Erythroblast (primary cell): ENCODE data around the gene RB1.
"Not testable (repeated sequence)": the region's sequence is repeated elsewhere in the genome, so short reads cannot be mapped to it uniquely, and the experiment has no call there.

ENCODE experiments used
- DNase-seq, 2 experiments: peaks; one replicate each; lab custom pipeline; 2025; lab: John Stamatoyannopoulos, UW
- GATA1 ChIP-seq: IDR thresholded peaks from 2 replicates; pipeline ENCODE4 v1.6.1; 2011; ENCODE audit warnings: low read depth, mild to moderate bottlenecking, control low read depth, low read length, moderate library complexity
- POLR2A ChIP-seq: IDR thresholded peaks from 2 replicates; pipeline ENCODE4 v1.6.1; 2011; ENCODE audit warnings: mild to moderate bottlenecking, low read length

RB1 gene

DNA sequence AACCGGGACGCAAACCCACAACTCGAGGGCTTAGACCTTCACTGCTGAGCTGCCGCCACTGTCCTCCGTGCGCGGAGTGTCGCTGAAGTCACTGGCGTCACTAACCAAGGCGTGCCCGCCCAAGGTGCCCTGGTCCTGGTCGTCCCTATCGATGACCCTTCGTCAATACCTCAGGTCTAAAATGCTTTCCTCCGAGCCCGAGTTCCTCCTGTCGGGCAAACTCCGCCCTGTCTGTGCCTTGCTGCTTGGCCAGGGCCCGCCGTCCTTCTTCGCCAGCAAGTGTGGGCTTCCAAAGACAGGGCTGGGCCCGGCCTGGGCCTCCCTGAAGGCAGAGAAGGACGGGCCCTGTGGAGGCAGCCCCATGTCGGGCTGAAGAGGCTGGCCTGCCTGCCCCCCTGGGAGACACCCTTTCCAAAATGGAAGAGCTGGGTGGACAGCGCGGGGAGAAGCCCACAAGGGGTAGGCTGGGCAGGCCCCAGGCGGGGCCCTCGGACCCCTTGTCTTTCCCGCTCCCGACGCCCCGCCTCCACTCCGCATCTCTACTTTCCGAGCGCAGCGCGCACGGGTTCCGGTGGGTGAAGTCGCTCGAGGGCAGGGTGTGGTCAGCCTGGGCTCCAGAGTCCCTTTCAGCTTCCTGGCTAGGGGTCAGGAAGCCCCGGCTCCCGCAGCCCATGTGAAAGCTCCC lies 13.4 kb downstream of the RB1 start:
- DNase-seq, result peak in 1 of 2 experiments; percentile 13
- TF ChIP-seq GATA1 (no peak), POLR2A (no peak)

DNA sequence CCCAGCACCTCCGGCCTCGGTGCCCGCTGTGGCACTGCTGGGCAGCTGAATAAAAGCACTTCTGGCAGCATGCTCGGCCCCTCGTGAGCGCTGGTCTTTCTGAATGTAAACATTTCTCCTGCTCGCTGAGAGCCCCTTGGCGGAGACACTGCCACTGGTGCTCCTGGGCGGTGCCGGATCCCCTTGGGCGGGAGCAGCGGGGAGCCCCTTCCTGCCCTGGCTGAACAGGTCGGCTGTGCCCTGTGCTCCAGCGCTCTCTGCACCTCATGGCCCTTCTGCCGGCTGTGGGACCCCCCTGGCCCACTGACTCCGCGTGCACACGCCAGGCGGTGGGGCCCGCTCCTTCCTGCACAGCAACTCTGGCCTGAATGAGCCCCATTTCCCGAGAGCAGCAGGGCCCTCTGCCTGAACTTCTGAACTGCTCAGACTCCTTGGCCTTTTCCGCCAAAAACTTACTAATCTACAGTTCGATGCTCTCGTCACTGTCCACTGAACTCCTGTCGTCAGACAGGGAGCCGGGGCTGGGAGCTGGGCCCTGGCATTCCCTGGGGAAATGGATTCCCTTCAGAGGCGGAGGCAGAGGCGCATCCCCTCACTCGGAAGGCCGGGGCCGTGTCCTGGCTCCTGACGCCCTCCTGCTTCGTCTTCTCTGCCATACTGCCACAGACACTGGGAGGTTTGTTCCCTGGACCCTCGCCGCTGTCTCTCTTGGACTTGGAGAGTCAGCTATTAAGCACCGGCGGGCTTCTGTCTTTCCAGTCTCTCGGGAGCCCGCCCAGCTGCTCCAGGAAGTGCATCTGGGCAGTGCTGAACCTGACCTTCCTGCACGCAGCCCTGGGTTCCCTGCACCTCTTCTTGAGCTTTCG lies 14.2 kb downstream of the RB1 start:
- TF ChIP-seq POLR2A (no peak), GATA1 (no peak)
- no peak for DNase-seq

DNA sequence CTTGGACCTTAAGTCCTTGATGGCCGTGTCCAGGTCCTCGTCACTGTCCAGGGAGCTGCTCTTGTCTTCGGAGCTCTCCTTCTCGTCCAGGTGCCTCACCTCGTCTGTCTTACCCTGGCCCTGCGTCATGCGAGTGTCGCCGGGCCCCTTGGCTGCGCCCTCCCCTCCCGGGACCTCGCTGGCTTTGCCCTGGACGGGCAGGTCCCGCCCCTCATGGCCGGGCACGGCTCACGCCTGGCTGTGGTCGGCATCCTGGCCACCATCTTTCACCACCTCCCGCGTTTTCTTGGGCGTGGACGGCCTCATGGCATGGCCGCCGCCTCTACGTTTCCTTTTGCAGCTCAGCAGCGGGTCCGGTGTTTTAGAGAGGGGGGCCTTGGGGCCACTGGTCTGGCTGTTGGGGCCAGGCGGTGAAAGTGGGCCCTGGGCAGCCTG lies 14.8 kb downstream of the RB1 start:
- no peak for DNase-seq
- TF ChIP-seq POLR2A (no peak), GATA1 (no peak)

DNA sequence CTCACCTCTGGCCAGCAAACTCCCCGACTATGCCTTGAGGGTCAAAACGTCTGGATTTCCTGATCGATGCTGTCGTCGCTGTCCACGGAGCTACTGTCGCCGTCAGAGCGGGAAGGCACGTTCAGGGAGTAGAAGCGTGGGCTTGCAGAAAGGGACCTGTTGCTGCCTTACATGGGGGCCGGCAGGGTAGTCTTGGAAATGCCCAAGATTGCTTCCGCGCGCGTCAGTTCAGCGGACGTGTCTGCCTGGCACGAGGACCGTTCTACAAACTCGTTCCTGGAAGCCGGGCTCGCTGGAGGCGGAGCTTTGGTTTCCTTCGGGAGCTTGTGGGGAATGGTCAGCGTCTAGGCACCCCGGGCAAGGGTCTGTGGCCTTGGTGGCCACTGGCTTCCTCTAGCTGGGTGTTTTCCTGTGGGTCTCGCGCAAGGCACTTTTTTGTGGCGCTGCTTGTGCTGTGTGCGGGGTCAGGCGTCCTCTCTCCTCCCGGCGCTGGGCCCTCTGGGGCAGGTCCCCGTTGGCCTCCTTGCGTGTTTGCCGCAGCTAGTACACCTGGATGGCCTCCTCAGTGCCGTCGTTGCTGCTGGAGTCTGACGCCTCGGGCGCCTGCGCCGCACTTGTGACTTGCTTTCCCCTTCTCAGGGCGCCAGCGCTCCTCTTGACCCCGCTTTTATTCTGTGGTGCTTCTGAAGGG lies 15.4 kb downstream of the RB1 start:
- TF ChIP-seq POLR2A (no peak), GATA1 (no peak)
- peak; percentile 25 to 26 for DNase-seq

DNA sequence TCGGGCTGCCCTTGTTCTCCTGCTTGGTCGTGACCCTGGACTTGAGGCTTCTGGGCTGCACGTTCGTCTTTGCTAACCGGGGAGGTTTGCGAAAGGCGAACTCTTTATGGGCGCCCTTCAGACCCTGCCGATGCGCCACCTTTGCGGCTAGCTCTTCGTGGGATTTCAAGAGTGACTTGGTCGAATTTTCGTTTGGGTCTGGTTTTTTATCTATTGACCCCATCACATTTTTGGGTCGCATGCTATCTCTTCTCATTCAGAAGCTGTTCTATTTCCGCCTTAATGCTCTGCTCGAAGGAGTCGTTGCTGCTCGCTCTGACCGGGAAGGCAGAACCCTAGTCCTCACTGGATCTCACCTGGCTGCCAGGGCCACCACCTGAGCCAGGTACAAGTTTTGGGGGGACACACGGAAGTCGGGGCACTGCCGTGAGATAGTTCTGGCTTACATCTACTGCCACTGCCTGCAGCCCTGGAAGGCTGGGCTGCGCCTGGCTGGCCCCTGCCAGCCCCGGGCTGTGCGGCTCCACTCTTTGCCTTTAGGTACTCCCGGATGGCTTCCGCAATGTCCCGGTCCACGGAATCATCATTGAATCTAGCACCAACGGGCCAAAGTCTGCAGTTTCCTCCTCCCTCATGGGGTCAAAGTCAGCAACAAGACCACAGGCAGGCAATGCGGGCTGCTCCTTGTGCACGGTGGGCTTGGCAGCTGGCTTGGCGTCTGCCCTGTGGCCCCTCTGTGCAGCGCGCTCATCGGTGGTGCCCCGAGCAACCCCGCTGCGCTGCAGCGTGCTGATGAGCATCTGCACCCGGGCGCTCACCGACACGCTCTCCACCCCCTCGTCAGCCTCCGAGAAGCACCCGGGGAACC lies 16.2 kb downstream of the RB1 start:
- no peak for TF ChIP-seq POLR2A
- TF ChIP-seq GATA1, result no peak
- DNase-seq, result peak; percentile 26 to 29

DNA sequence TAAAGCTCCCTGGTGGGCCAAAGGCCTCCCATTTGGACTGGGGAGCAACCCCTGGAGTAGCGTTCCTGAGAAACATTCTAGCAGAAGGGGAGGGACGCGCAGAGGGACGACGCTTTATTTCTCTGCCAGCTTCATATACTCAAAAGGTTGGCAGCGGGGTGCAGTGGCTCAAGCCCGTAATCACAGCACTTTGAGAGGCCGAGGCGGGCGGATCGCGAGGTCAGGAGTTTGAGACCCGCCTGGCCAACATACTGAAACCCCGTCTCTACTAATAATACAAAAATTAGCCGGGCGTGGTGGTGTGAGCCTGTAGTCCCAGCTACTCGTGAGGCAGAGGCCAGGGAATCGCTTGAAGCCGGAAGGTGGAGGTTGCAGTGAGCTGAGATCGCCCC lies 16.8 kb downstream of the RB1 start:
- TF ChIP-seq GATA1, result no peak
- TF ChIP-seq POLR2A, result no peak
- no peak for DNase-seq

DNA sequence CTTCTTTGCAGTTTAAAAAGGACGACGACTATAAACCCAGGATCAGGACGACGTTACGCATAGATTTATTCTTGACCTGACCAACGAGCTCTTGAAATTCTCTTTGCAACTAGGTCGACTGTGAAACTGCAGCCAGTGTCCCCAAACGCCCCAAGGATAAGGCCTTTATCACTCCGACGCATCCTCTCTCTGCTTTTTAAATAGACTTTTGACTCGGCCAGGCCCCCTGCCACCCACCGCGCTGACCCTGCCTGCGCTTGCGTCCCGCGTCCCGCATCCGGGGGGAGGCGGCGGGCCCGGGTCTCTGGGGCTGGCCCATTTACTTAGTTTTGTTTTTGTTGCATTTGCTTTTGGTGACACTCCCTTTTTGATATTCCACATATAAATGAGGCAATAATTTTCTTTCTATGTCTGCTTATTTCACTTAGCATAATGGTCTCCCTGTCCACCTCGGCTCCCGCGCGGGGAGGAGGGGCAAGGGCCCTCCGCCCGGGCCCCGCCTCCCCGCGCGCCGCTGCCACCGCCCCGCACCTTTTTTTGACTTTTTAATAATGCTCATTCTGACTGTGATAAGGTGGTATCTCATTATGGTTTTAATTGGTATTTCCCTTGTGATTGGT lies 17.4 kb downstream of the RB1 start:
- peak; percentile 35 to 53 for DNase-seq
- TF ChIP-seq POLR2A, result no peak
- no peak for TF ChIP-seq GATA1

DNA sequence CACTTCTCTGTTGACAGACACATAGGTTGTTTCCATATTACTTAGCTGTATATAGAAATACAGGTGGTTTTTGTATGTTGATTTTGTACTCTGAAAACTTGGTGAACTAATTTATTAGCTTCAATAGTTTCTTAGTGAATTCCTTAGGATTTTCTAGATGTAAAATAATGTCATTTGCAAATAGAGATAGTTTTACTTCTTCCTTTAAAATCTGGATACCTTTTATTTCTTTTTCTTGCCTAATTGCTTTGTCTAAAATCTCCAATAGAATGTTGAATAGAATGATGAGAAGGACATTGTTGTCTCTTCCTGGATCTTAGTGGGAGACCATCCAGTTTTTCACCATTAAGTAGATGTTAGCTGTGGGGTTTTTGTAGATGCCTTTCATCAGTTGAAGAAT lies 18.7 kb downstream of the RB1 start:
- TF ChIP-seq POLR2A (no peak), GATA1 (no peak)
- DNase-seq, result no peak

DNA sequence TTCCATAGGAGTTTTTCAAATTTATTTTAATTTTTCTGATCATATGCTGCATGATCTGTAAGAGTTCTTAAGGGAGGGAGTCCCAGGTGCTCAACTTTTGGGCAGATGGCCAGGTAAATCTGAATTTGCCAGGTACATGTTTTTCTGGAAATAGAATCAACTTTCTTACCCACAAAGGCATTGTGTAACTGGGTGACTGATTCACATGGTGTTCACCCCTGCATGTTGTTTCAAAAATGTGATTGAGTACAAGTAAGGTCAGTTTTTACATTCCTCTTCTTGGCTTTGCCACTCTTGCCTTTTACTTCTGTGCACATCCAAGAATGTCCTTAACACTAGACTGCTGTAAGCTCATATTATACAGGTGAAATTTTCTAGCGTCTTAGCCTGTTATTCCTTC lies 30.4 kb downstream of the RB1 start:
- DNase-seq, result no peak
- no peak for TF ChIP-seq POLR2A
- no peak for TF ChIP-seq GATA1

DNA sequence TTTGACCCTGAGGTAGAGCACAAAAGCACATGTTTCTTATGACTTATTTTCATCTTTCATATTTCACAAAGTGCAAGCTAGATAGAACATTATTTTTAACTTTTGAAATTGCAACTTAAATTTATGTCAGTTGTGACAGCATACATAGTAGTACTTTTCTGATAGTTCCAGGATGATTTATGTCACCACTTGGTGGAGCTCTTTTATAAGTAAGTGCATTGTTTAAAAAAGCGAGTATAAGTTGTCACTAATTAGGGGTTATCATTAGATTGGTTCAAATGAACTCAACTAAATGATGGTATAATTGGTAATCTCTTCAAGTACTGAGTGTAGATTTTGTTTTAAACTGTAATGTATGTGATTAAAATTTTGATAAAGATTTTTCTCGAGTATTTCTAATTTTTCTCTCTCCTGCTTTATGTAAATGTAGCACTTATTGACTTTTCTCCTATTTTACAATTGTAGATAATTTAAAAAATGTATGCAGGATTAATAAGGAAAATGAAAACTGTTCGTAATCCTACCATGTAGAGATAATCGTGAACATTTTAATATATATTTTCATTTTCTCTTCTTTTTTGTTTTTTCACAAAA lies 31.1 kb downstream of the RB1 start:
- peak; percentile 41 to 54 for DNase-seq
- TF ChIP-seq GATA1 (no peak), POLR2A (no peak)

DNA sequence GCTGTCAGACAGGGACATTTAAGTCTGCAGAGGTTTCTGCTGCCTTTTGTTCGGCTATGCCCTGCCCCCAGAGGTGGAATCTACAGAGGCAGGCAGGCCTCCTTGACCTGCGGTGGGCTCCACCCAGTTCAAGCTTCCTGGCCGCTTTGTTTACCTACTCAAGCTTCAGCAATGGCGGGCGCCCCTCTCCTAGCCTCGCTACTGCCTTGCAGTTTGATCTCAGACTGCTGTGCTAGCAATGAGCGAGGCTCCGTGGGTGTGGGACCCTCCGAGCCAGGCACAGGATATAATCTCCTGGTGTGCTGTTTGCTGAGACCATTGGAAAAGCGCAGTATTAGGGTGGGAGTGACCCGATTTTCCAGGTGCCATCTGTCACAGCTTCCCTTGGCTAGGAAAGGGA lies 35.6 kb downstream of the RB1 start:
- DNase-seq, result not testable (repeated sequence)

DNA sequence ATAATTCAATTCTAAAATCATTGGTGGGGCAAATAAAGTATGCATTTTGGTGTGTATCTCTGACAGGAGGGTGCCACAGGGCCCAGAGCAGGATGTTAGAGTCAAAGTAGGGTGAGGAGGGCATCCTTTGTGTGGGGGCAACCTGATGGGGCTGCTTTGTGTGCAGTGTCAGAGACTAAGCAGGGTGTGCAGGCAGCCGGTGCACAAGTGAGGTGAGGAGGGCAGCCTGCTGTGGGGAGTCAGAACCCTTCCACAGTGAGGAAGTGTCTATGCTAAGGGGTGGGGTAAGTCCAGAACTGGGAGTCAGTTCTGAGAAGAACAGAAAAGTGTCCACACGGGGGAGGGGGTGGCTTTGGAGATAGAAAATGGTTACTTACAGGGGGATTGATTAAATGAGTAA lies 40.7 kb downstream of the RB1 start:
- no peak for DNase-seq
- TF ChIP-seq GATA1, result no peak
- no peak for TF ChIP-seq POLR2A
